H1 (cell line): ENCODE data around the gene WDR44. TPM values are rescaled to one million over a fixed set of nuclear protein-coding genes. Genes with fewer than 3 reads are reported as not detected.

ENCODE experiments used
- CTCF ChIA-PET: fragments of 300-600 bp; sonication (Branson Sonifier 250); formaldehyde crosslinking; loops from one replicate; lab custom pipeline; 2021; ENCODE audit not compliant: partially characterized antibody; lab: Charles Lee
- POLR2A ChIA-PET: fragments of 300-600 bp; sonication (Branson Sonifier 250); formaldehyde crosslinking; loops from one replicate; lab custom pipeline; 2021; ENCODE audit warnings: inconsistent platforms; ENCODE audit not compliant: partially characterized antibody; lab: Charles Lee
- DNase-seq, 2 experiments: peaks; one replicate each; pipeline versions ENCODE4 v3.0.0 to v3.0.0-alpha.2; 2010 to 2022; ENCODE audit warnings: low spot score in 2 of 2, low read depth in 1 of 2, mixed read lengths in 1 of 2
- FAIRE-seq: peaks from 2 replicates; lab custom pipeline; 2011; peaks lifted over from hg19 to GRCh38; lab: Jason Lieb, UNC
- H2AFZ ChIP-seq: 2 replicates; pipeline ENCODE4 v1.8.1; 2012; ENCODE audit warnings: low read length, inconsistent platforms
- H2AK5ac ChIP-seq: 2 replicates; pipeline ENCODE4 v1.6.1; 2013; ENCODE audit warnings: low read depth, low read length
- H2BK120ac ChIP-seq: replicated peaks from 2 replicates; pipeline ENCODE3; 2013; ENCODE audit warnings: low read depth, low read length, inconsistent platforms
- H2BK12ac ChIP-seq: 2 replicates; pipeline ENCODE4 v1.6.1; 2013; ENCODE audit warnings: low read depth, low read length
- H2BK15ac ChIP-seq: 2 replicates; pipeline ENCODE4 v1.6.1; 2013; ENCODE audit warnings: low read length
- H2BK20ac ChIP-seq: 2 replicates; pipeline ENCODE4 v1.6.1; 2013; ENCODE audit warnings: low read length
- H2BK5ac ChIP-seq: 2 replicates; pipeline ENCODE4 v1.6.1; 2013; ENCODE audit warnings: low read depth, low read length
- H3K14ac ChIP-seq: 2 replicates; pipeline ENCODE4 v1.6.1; 2013; ENCODE audit warnings: inconsistent platforms; ENCODE audit not compliant: insufficient read length
- H3K18ac ChIP-seq: 2 replicates; pipeline ENCODE4 v1.6.1; 2013; ENCODE audit warnings: low read length; ENCODE audit errors: extremely low read depth
- H3K23ac ChIP-seq: 2 replicates; pipeline ENCODE4 v1.6.1; 2013; ENCODE audit warnings: inconsistent platforms; ENCODE audit not compliant: insufficient read length
- H3K23me2 ChIP-seq: 2 replicates; pipeline ENCODE4 v1.6.1; 2013; ENCODE audit warnings: low read depth, low read length
- H3K27ac ChIP-seq: 2 replicates; pipeline ENCODE4 v1.6.1; 2011; ENCODE audit warnings: low read depth, low read length, inconsistent platforms
- H3K27me3 ChIP-seq, 4 experiments: replicated peaks in 1 of 4; 1 replicate in 1 of 4; 2 replicates in 3 of 4; pipeline versions ENCODE4 v1.6.1 to v1.8.1; 2011 to 2013; ENCODE audit warnings: low read length in 3 of 4, mild to moderate bottlenecking in 3 of 4, inconsistent platforms in 2 of 4, mixed read lengths in 2 of 4, moderate library complexity in 1 of 4; ENCODE audit not compliant: control insufficient read depth in 3 of 4, insufficient read depth in 3 of 4; ENCODE audit errors: extremely low read depth in 1 of 4
- H3K36me3 ChIP-seq, 4 experiments: 2 replicates each; pipeline versions ENCODE4 v1.6.1 to v1.8.1; 2011 to 2013; ENCODE audit warnings: mild to moderate bottlenecking in 4 of 4, low read length in 3 of 4, moderate library complexity in 2 of 4, control low read depth in 1 of 4, inconsistent platforms in 1 of 4; ENCODE audit not compliant: insufficient read depth in 4 of 4, control insufficient read depth in 2 of 4
- H3K4ac ChIP-seq: replicated peaks from 2 replicates; pipeline ENCODE3; 2013; ENCODE audit warnings: low read length, low read depth, mixed read lengths, inconsistent platforms; ENCODE audit not compliant: insufficient read length
- H3K4me1 ChIP-seq, 4 experiments: replicated peaks in 1 of 4; 1 replicate in 1 of 4; 2 replicates in 3 of 4; pipeline versions ENCODE4 v1.6.1 to v1.8.1; 2011 to 2013; ENCODE audit warnings: low read length in 3 of 4, inconsistent platforms in 2 of 4, mixed read lengths in 1 of 4; ENCODE audit not compliant: insufficient read depth in 4 of 4, control insufficient read depth in 3 of 4
- H3K4me2 ChIP-seq, 2 experiments: 2 replicates each; pipeline versions ENCODE4 v1.6.1 to v1.8.1; 2011 to 2013; ENCODE audit warnings: low read depth in 2 of 2, low read length in 2 of 2, control low read depth in 1 of 2, inconsistent platforms in 1 of 2, mild to moderate bottlenecking in 1 of 2; ENCODE audit not compliant: insufficient read depth in 1 of 2
- H3K4me3 ChIP-seq, 4 experiments: fragments of 200-600, 300-600 bp in 1 of 4; sonication (generic), shearing (Covaris generic), sonication (Bioruptor Twin) in 1 of 4; 2 replicates each; pipeline versions ENCODE4 v1.5.1 to v1.8.1; 2011 to 2016; ENCODE audit warnings: low read length in 4 of 4, low read depth in 3 of 4, control low read depth in 2 of 4, inconsistent platforms in 2 of 4, mild to moderate bottlenecking in 2 of 4, mixed read lengths in 1 of 4, moderate library complexity in 1 of 4; ENCODE audit not compliant: insufficient read depth in 2 of 4; ENCODE audit errors: extremely low read depth in 1 of 4
- H3K56ac ChIP-seq: replicated peaks from 2 replicates; pipeline ENCODE3; 2013; ENCODE audit warnings: low read depth, mild to moderate bottlenecking, mixed read lengths, low read length, inconsistent platforms; ENCODE audit not compliant: insufficient read length
- H3K79me1 ChIP-seq: 2 replicates; pipeline ENCODE4 v1.6.1; 2013; ENCODE audit warnings: low read depth, low read length, control low read depth
- H3K79me2 ChIP-seq, 2 experiments: 2 replicates each; pipeline versions ENCODE4 v1.6.1 to v1.8.1; 2012 to 2013; ENCODE audit warnings: low read length in 2 of 2, mild to moderate bottlenecking in 2 of 2, inconsistent platforms in 1 of 2; ENCODE audit not compliant: insufficient read depth in 2 of 2, control insufficient read depth in 1 of 2
- H3K9ac ChIP-seq, 4 experiments: replicated peaks in 1 of 4; 1 replicate in 1 of 4; 2 replicates in 3 of 4; pipeline versions ENCODE4 v1.6.1 to v1.8.1; 2011 to 2013; ENCODE audit warnings: low read depth in 3 of 4, low read length in 3 of 4, control low read depth in 2 of 4, mild to moderate bottlenecking in 2 of 4, moderate library complexity in 2 of 4, inconsistent platforms in 1 of 4; ENCODE audit errors: extremely low read depth in 1 of 4
- H3K9me3 ChIP-seq, 2 experiments: 2 replicates each; pipeline versions ENCODE4 v1.6.1 to v1.8.1; 2012 to 2013; ENCODE audit warnings: mild to moderate bottlenecking in 2 of 2, moderate library complexity in 2 of 2, control low read depth in 1 of 2, inconsistent platforms in 1 of 2, low read depth in 1 of 2, low read length in 1 of 2, mixed read lengths in 1 of 2; ENCODE audit not compliant: insufficient read depth in 2 of 2
- H4K20me1 ChIP-seq, 2 experiments: replicated peaks in 1 of 2; 2 replicates each; pipeline versions ENCODE3 to v1.8.1; 2011 to 2013; ENCODE audit warnings: inconsistent platforms in 2 of 2, low read length in 2 of 2, mild to moderate bottlenecking in 1 of 2; ENCODE audit not compliant: insufficient read depth in 2 of 2, control insufficient read depth in 1 of 2
- H4K5ac ChIP-seq: 2 replicates; pipeline ENCODE4 v1.6.1; 2013; ENCODE audit warnings: low read length, low read depth, mixed read lengths, inconsistent platforms; ENCODE audit not compliant: insufficient read length
- H4K8ac ChIP-seq: 2 replicates; pipeline ENCODE4 v1.8.0; 2013; ENCODE audit warnings: mild to moderate bottlenecking, moderate library complexity, low read length, inconsistent platforms; ENCODE audit not compliant: insufficient read depth; ENCODE audit errors: extremely low read depth
- H4K91ac ChIP-seq: replicated peaks from 2 replicates; pipeline ENCODE3; 2013; ENCODE audit warnings: low read length, mixed read lengths, inconsistent platforms; ENCODE audit not compliant: insufficient read length
- EGR1 ChIP-seq: IDR thresholded peaks from 2 replicates; pipeline ENCODE4 v1.6.1; 2011; ENCODE audit warnings: low read depth, low read length, borderline replicate concordance
- JUND ChIP-seq: IDR thresholded peaks from 2 replicates; pipeline ENCODE4 v1.6.1; 2011; ENCODE audit warnings: mild to moderate bottlenecking, improper control_type of control experiment, low read length
- POU5F1 ChIP-seq: IDR thresholded peaks from 2 replicates; pipeline ENCODE4 v1.6.1; 2011; ENCODE audit warnings: low read depth, mild to moderate bottlenecking, low read length, moderate library complexity
- WGBS, 2 experiments: shearing (Covaris generic) in 1 of 2; methylation state at CpG; one replicate each; pipeline versions ENCODE4 v1.1.6 to v1.1.7; 2013 to 2015; ENCODE audit warnings: low lambda C conversion rate in 2 of 2, mixed read lengths in 2 of 2, inconsistent platforms in 1 of 2, low coverage in 1 of 2, missing lambda C conversion rate in 1 of 2; ENCODE audit not compliant: insufficient replicate concordance in 2 of 2, insufficient coverage in 1 of 2, insufficient read length in 1 of 2; ENCODE audit errors: extremely low coverage in 1 of 2, missing lambda C conversion rate in 1 of 2; 5-methylcytosine and 5-hydroxymethylcytosine counted together
- polyA plus RNA-seq, 7 experiments: library from polyadenylated mRNA; depleted of rRNA in 3 of 7; stranded (reverse) in 5 of 7; unstranded in 2 of 7; fragments of >200 nt in 5 of 7; fragments of 200-250 nt in 2 of 7; gene quantifications; 1 replicate in 5 of 7; 2 replicates in 1 of 7; 4 replicates in 1 of 7; pipeline versions ENCODE4 v1.2.1 to v1.2.3, GENCODE V29; 2011 to 2013; ENCODE audit warnings: missing spikeins in 2 of 7, mixed read lengths in 2 of 7
- total RNA-seq: library from RNA; stranded (reverse); fragmentation: NEBNext Ultra II Directional; extraction: Animal tissue kit (Norgen Biotek cat#: 25700); gene quantifications from 2 replicates; pipeline ENCODE4 v1.2.1, GENCODE V29; 2021

WDR44 gene
- total and polyA plus RNA-seq, 2 of the 8 experiments (the other 6 are each of a cell fraction or from before 2014, with no cell fraction given) = 5.1 to 17.2 TPM

DNA sequence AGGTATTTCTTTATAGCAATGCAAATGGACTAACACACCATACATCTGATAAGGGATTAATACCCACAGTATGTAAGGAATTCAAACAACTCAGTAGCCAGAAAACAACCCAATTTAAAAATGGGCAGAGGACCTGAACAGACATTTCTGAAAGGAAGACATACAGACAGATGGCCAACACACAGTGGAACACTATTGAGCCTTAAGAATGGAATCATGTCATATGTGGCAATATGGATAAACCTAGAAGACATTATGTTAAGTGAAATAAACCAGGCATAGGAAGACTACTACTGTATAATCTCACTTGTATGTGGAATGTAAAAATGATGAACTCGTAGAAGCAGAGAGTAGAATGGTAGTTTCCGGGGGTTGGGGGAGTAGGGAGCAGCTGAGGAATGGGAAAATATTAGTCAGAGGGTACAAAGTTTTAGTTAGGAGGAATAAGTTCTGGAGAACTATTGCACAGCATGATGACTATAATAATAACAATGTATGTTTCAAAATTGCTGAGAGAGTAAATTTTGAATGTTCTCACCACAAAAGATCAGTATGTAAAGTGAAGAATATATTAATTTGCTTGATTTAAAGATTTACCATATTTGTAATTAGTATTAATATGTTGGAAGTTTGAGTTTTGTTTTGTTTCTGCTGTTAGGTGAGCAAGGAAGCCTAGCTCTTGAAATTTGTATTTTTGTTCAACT is 25.2 kb downstream of the WDR44 start:
- H4K8ac ChIP-seq = no peak overlapping the region
- no peak overlapping the region for H3K18ac ChIP-seq
- no peak overlapping the region for H2AFZ ChIP-seq
- no peaks in the 10 kb centered on the region for H4K20me1 ChIP-seq
- ChIA-PET CTCF (no interaction called here), POLR2A (interaction anchor here (1.1 kb wide), 1 partner anchor 26 kb away, joined by 3 read pairs; no protein-coding TSS in a partner anchor)
- H4K5ac ChIP-seq = no peak overlapping the region
- no peak overlapping the region for H2BK120ac ChIP-seq
- H3K4me2 ChIP-seq = no peak overlapping the region
- no peak overlapping the region for H2AK5ac ChIP-seq
- TF ChIP-seq EGR1 (no peak), JUND (no peak), POU5F1 (no peak)
- H3K27me3 ChIP-seq = no peaks in the 10 kb centered on the region
- H3K9me3 ChIP-seq = no peaks in the 10 kb centered on the region
- no peak overlapping the region for H3K14ac ChIP-seq
- no peak overlapping the region for H3K23ac ChIP-seq
- no peak overlapping the region for H4K91ac ChIP-seq
- no peak overlapping the region for H3K27ac ChIP-seq
- H3K9ac ChIP-seq = no peak overlapping the region
- no peaks in the 10 kb centered on the region for H3K23me2 ChIP-seq
- H3K56ac ChIP-seq = no peak overlapping the region
- FAIRE-seq (no peak), DNase-seq (no peak)
- H3K79me1 ChIP-seq = no peaks in the 10 kb centered on the region
- H2BK15ac ChIP-seq = no peak overlapping the region
- H2BK12ac ChIP-seq = no peak overlapping the region
- no peak overlapping the region for H3K4me3 ChIP-seq
- 85% methylated on average over 2 of the region's 2 CpGs; no CpG with 5 or more reads in 1 of the 2 experiments for WGBS, 2 experiments
- H3K4me1 ChIP-seq = peaks cover 0 to 3% (median under 1%) of the 10 kb centered on the region in 4 experiments; a peak in 2 of 7 replicates
- H3K79me2 ChIP-seq = peaks cover 0 to 21% of the 10 kb centered on the region in 2 experiments; a peak in 2 of 4 replicates
- H2BK5ac ChIP-seq = no peak overlapping the region
- no peak overlapping the region for H3K4ac ChIP-seq
- no peak overlapping the region for H2BK20ac ChIP-seq
- H3K36me3 ChIP-seq = no peaks in the 10 kb centered on the region
